GM23338 (cell line): ENCODE measurements around the gene MR1.

Source experiments
- CTCF ChIP-seq, 2 experiments: fragments of 200-600 bp in 1 of 2; sonication (generic) in 1 of 2; conservative IDR thresholded peaks; 2 replicates each; pipeline versions ENCODE4 v1.5.1 to v1.6.1; 2016 to 2017; ENCODE audit warnings: antibody characterized with exemption in 2 of 2, low read depth in 2 of 2, mild to moderate bottlenecking in 2 of 2, moderate library complexity in 1 of 2
- EZH2 ChIP-seq: fragments of 200-600 bp; sonication (generic); IDR thresholded peaks from one replicate; pipeline ENCODE4 v1.8.0; 2017; ENCODE audit warnings: antibody characterized with exemption, mild to moderate bottlenecking, low read depth; ENCODE audit not compliant: unreplicated experiment
- POLR2AphosphoS5 ChIP-seq: IDR thresholded peaks from 2 replicates; pipeline ENCODE4 v1.6.1; 2016; ENCODE audit warnings: antibody characterized with exemption, low read depth
- REST ChIP-seq: IDR thresholded peaks from one replicate; pipeline ENCODE4 v1.6.1; 2018; ENCODE audit warnings: antibody characterized with exemption; ENCODE audit not compliant: unreplicated experiment
- ZNF114 ChIP-seq: fragments of 250-450 bp; sonication (Bioruptor Pico); IDR thresholded peaks from 2 replicates; pipeline ENCODE4 v1.5.0; 2020; ENCODE audit warnings: mild to moderate bottlenecking, moderate library complexity
- ZNF462 ChIP-seq: fragments of 250-450 bp; sonication (Bioruptor Pico); IDR thresholded peaks from 2 replicates; pipeline ENCODE4 v1.5.0; 2020; ENCODE audit warnings: mild to moderate bottlenecking, moderate library complexity

- TF ChIP-seq CTCF (conservative IDR thresholded peaks at IDR 0.05; ENCODE audit: low read depth in 2 of 2) (no peak), ZNF462 (CRISPR knock-in tag) (no peak), EZH2 (no peak), POLR2AphosphoS5 (no peak), REST (no peak), ZNF114 (no peak)
Observed at GRCh38 chr1:181064011-181064623, 30.3 kb downstream of the MR1 start.
